Mammary epithelial cell (primary cell): Measurements from ENCODE around the gene FAM221A.

Experiments
- CTCF ChIP-seq, 2 donors: IDR thresholded peaks in 1 of 2; conservative IDR thresholded peaks in 1 of 2; 2 replicates each; pipeline ENCODE4 v1.5.1; 2011 to 2012; ENCODE audit warnings: inconsistent platforms in 2 of 2, low read length in 2 of 2, mild to moderate bottlenecking in 2 of 2, control low read depth in 1 of 2, low read depth in 1 of 2; ENCODE audit not compliant: insufficient read depth in 1 of 2; ENCODE audit errors: extremely low read depth in 1 of 2
- EZH2 ChIP-seq: IDR thresholded peaks from 2 replicates; pipeline ENCODE4 v1.6.1; 2012; ENCODE audit warnings: low read length, inconsistent platforms, borderline replicate concordance

DNA sequence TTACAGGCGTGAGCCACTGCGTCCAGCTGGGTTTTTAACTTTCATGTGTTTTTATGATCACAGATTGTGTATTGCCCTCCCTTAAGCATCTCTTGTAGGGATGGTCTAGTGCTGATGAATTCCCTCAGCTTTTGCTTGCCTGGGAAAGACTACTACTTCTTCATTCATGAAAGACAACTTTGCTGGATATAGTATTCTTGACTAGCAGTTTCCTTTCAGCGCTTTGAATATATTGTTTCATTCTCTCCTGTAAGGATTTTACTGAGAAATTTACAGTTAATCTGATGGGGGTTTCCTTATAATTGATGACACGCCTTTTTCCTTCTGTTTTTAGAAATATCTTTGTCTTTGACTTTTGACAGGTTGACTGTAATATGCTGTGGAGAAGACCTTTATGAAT is 63.2 kb downstream of the FAM221A start:
- TF ChIP-seq CTCF (conservative IDR thresholded peaks at IDR 0.05 in 1 of 2, IDR thresholded peaks at IDR 0.05 in 1 of 2; ENCODE audit: extremely low read depth in 1 of 2, insufficient read depth in 1 of 2, low read depth in 1 of 2, low read length in 2 of 2), result no peak
- no peak for TF ChIP-seq EZH2
